OCI-M2 (cell line): ENCODE data around the gene CREG2.
"Not testable (repeated sequence)": the region's sequence is repeated elsewhere in the genome, so short reads cannot be mapped to it uniquely, and the experiment has no call there.

Experiments
- DNase-seq: peaks from one replicate; lab custom pipeline; 2025; ENCODE audit not compliant: unreplicated experiment; lab: John Stamatoyannopoulos, UW

CREG2 gene

DNA sequence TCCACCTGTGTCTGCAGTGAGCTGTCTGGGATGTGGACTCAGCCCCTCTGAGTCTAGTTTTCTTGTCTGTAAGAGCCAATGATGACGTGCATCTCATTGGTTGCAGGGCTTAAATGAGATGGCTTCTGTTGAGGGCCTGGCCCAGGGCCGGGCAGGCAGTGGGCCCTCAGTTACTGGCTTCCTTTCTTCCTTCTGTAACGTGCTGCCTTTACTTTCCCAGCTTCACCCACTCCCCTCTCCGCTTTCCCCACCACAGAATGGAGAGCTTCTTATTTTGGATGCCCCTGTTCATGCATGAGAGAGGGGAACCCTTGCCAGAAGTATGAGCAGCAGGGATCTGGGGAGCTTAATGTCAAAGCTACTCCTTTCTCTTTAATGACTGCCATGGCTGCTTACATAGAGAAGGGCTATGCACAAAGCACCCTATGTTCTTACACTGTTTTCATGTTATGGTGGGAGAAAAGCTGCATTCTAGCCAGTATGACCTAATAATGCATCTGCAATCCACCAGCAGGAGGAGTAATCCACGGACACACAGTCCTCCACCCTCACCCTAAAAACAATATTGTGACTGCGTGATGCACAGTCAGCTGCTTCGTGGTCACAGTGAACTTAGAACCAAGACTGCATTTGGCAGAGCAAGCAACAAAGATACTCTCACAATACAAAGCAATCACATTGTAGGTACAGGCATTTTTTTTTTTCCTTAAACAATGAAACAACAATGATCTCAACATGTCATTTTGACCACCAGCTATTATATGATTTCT is 37.2 kb downstream of the CREG2 start:
- no peak for DNase-seq

DNA sequence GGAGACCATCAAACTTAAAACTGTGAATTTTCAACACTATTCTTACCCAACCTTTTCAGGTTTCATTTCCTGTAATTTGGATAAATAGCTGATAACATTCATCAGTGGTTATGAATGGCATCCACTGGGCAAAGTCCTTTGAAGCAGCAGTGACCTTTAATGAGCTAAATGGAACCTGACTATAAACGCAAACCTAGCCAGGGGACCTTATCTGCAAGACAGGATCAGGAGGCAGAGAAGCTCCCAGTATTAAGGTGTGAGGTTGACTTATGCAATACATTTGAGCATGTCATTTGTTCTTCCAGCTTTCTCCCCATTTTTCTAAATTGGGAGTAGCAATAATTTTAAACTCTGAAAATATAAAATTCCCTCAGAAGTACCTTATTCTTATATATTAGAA is 38.4 kb downstream of the CREG2 start:
- DNase-seq, result no peak

DNA sequence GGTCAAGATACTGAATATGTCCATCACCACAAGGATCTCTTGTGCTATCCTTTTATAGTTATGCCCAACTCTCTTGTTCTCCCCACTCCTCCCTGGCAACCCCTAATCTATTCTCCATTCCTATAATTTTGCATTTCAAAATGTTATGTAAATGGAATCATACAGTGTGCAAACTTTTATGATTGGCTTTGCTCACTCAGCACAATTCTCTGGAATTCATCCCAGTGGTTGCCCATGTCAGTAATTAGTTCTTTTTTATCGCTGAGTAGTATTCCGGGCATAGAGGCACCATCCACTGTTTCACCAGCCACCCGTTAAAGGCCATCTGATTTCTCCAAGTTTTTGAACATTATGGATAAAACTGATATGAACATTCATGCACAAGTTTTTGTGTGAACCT is 40.4 kb downstream of the CREG2 start:
- no peak for DNase-seq

DNA sequence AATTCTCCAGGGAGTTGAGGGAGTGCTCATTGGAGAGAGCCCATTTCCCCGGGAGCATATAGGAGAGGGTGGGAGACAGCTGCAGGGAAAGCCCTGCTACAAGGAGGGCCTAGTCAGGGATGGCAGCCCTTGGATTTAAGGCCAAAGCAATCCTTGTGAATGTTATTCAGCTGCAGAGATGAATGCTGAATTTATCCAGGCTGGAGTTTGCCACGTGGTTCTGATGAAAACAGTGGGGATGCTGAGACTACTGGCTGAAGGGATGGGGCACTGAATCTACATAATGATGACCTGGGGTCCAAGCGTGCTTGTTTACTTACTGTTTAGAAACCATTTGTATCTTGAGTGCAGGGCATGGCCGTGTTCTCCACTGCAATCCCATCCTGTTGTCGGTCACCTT is 43.2 kb downstream of the CREG2 start:
- DNase-seq, result no peak

DNA sequence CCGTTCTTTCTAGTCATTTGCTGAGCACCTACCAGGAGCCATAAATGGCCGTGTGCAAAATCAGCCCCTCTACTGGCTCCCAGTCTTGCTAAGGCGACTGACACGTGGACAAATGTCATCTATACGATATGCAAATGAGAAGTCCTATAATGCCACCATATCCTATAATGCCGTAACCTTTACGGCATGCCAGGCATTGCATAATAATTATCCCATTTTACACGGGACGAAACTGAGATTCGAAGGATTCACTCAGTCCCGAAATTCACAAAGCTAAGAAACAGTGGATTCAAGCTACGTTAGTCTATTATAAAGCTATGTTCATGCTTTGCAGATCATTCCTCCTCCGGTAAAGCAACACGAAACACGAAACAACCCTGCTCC is 44.7 kb downstream of the CREG2 start:
- DNase-seq, result no peak

DNA sequence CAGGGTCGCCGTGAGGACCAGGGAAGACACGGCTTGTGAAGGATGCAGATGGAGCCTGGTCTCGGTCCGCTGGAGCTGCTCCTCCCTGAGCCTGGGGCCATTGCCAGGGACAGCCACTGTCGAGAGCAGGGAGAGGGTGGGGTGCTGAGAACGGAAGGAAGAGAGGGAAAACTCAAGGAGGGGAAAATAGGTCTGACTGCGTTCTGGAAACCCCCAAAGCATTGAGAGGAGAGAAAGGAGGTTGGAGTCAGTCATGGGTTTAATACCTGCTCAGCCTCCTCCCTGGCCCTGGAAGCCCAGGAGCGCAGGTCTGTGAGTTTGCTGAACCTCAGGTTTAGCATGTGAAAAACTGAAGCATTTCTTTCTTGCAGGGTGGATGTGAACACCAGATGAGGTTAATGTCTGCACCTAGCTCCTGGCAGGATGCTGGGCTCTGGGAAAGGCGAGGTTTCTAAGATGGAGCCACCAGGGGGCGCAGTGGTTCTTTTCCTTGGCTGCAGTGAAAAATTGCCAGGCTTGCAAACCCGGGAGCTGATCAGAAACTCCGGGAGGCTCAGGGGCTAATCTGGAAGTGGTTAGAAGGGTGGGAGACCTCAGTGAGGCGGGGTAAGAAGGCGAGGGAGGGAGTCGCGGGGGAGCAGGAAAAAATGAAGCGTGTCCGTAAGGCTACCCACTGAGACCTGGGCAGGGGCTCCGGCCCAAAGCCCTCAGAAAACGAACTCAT is 45.2 kb downstream of the CREG2 start:
- peak; percentile 9 for DNase-seq

DNA sequence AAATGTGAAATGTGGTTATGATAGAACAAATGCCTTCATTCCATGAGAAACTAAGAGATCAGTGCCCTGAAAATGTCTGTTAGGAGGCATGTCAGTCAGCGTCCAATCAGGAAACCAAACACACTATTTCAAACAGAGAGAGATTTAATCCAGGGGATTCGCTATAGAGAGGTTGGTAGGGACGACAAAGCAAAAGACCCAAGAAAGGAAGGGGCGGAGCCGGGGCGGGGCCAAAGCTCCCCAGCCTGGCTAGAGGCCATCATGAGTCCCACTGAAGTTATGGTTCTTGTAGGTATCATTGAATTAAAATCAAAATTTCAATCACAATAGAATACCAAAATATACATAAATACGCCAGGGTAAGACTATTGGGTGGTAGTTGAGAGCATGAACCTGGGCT is 45.9 kb downstream of the CREG2 start:
- DNase-seq, result no peak

DNA sequence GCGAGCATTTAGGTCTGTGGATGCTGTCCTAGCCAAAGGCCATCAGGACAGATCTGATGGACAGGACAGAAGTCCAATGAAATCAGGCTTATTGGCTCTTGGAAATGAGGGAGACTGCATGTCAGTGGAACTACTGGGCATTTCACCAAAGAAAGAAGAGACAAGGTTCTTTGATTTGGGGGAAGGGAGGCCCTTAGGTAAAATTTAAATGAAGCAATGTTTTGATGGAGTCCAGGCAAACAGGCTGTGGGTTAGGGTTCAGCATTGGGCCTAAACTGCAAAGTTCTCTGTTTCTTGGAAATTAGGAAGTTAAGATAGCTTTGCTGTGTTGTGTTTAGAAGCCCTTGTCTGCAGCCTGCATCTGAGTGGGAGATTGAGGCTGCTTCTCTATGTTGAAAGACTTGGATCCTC is 47.2 kb downstream of the CREG2 start:
- DNase-seq, result no peak

DNA sequence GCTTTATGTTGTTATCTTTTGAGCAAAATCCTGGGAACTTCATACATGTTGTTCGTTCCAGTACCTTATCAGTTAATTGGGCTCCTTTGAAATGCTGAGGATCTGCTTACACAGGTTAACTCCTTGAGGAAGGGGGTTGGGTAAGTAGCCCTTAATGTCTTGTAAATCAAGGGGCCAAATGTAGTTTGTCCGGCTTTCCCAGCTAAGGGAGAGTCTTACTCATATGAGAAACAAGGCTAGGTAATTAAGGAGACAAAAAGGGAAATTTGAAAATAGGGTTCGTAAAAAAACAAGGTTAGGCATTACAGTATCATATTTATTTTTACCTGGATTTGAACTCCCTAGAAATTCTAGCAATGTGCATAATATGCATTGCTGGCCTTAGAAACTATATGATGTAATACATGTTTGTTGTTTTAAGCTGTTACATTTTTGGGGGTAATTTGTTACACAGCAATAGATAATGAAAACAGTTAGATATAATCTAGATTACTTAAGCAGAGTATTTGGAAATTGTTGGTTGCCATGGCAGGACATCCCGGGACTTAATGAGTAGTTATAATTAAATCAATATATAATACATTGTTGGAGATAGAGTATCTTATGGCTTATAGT is 47.9 kb downstream of the CREG2 start:
- no peak for DNase-seq

DNA sequence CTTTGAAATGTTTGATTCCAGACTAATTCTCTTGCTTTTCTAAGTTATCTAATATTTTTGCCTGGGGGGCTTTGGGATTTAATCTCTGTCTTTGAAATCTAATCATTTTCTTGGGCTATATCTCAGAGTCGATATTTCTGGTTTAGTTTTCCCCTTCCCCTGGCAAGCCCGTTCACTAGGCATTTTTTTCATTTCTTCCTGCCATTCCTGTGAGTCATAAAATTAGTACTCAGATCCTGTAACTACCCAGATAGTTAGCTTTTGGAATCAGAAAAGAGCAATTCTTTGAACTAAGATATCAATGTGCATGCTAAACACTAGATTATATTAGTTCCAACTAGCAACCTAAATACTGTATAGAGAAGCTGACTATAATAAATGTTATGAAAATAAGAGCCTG is 49.4 kb downstream of the CREG2 start:
- no peak for DNase-seq

DNA sequence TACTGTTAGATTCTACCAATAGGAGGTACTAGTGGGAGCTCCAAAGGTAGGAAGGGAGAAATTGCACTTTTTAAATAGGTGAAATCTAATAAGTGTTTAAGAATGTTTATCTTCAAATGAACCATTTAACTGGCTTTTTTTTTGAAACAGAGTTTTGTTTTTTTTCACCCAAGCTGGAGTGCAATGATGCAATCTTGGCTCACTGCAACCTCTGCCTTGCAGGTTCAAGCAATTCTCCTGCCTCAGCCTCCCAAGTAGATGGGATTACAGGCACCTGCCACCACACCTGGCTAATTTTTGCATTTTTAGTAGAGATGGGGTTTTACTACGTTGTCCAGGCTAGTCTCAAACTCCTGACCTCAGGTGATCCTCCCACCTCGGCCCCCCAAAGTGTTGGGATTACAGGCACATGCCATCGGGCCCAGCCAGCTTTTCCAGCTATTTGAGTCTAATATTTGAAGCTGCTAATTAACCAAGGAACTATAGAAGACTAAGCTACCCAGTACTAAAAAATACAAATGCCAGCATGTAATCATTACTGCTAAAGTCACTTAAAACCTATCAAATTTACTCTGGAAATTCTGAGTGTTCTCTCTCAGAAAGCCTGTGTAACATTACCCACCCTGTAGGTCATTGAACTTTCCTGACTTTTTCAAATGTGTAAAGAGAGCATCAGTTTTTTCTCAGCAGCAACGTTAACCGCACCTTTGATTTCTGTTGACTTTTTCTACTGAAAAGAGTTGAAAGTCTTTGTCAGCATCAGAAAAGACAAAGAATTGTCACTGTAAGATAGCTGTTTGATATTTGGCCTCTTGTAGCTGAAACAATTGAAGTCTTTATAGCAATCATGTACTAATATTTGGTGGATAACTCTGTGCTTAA is 54.2 kb downstream of the CREG2 start:
- no peak for DNase-seq

DNA sequence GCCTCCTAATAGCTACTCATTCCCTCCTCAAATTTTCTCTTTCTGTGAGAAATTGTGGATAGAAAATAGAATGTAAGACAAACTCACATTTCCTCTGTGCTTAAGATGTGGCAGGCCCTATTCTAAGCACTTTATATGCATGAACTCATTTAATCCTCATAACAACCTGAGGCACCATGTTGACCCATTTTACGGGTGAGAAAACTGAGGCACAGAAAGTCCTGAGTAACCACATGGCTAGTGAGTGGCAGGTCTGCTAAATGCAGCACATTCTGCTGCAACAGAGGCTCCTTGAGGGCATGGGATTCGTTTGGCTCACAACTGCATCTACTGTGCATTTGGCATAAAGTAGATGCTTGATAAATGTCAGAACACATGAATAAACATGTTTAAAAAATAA is 56.1 kb downstream of the CREG2 start:
- DNase-seq, result no peak

DNA sequence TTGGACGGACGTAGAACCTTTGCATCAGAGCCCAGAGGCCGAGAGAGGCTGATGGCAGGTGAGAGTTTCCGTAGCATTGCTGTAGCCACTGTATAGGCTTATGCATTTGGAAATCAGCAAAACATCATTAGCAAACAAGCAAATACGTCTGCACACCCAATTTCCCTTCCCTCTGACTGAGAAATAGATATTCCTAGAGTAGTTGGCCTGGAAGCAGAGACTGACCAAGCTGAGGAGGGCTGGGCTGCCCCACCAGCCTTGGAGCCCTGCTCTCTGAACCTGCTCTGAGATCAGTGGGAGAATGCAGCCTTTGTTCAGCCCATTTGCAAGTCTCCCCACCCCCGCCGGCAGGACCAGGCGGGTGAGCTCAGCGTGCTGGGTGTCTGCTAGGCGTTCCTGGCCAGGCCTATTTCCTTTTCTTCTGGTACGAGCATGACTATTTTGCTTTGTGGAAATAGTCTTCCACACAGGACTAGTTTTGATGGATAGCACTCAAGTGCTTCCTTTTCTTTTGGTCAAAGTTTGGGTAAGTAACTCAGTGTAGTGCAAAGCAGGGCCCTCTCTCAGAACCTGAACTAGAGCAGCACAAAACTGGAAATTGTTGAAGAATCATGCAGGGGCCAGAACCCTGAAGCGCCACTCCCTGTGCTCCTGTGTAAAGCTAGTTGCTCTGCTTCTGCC is 56.9 kb downstream of the CREG2 start:
- DNase-seq, result no peak

DNA sequence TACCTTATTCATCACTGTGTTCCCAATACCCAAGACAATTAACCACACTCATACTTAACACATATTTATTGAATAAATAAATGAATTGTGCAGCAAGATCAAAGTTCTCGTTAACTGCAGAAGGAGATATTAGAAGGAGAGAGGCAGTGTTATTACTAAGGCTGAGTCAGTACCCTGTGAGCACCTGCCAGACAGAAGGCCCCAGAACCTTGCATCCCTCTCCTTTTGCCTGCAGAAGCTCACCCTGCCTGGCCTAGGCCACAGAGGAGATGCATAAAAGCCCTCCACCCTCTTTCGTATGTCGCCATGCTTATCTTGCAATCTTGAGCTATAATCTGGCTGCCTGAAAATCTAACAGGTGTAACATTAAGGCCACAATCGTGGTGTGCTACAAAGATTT is 58.3 kb downstream of the CREG2 start:
- DNase-seq, result no peak

DNA sequence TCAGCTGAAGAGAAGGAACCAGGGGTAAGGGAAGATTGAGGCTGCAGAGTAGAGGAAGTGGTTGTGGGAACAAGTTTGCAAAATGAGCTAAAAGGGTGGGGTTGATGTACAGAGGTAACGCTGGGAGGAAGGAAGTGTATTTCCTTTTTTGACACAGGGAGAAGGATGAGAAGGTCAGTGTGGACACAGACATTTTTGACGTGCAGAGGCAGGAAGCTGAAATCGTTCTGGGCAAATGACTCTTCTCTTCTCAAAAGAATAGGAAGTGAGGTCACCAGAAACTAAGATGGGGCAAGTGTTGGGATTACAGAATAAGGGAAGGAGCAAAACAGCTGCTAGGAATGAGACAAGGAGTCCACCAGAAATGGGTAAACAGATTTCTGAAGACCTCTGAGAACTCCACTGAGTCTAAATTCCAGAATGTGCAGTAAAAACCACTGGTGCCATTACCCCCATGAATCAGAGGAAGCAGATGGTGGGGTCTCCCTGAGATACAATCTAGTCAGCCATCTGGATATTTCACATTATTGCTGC is 58.8 kb downstream of the CREG2 start:
- DNase-seq, result no peak

DNA sequence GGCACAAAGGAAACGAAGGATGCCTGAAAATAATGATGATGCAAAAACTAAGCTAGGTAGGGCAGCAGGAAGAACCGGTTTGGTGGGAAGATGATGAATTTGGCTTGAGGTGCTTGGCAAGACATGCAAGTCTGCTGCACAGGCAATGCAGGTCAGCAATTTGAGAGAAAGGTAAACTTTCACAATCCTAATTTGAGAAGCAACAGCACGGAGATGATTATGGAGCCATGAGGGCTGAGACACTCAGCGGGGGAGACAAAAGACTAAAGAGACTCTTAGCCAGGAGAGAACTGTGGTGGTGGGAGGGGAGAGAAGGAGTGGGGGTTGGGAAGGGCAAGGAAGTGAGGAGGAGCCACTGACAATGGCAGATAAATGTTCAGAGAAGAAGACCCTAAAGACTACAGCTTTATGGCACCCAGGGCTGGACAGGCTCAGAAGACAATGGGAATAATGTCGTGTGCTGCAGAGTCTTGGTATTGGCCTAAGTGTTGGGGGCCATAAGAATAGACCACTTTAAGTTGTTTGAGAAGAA is 59.4 kb downstream of the CREG2 start:
- no peak for DNase-seq

DNA sequence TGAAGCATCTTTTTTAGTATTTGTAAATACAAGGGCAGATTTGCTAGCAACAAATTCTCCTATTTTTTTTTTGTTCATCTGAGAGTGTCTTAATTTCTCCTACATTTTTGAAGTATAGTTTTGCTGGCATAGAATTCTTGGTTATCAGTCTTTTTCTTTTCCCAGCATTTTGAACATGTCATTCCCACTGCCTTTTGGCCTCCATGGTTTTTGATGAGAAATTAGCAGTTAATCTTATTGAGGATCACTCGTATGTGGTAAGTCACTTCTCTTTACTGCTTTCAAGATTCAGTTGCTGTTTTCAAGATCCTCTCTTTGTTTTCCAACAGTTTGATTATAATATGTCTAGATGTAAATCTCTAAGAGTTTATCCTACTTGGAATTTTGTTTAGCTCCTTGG is 61.9 kb downstream of the CREG2 start:
- no peak for DNase-seq

DNA sequence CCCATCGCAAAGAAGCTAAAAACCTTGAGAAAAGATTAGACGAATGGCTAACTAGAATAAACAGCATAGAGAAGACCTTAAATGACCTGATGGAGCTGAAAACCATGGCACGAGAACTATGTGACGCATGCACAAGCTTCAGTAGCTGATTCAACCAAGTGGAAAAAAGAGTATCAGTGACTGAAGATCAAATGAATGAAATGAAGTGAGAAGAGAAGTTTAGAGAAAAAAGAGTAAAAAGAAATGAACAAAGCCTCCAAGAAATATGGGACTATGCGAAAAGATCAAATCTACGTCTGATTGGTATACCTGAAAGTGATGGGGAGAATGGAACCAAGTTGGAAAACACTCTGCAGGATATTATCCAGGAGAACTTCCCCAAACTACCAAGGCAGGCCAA is 70.7 kb downstream of the CREG2 start:
- DNase-seq, result not testable (repeated sequence)

DNA sequence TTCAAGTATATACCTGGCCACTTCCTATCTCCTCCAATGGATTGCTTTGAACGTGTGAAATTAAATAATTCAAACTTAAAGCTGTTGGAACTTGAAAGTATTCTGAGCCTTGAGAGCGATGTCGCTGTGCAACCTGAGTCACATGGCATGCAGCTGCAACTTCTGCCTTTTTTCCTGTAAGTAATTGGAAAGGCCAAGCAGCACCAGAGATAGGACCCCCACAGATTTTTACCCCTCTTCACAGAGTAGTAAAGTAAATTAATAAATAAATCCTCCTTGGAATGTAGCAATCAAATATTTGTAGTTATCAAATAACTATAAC is 75.6 kb downstream of the CREG2 start:
- no peak for DNase-seq
